GM12872 (cell line): ENCODE measurements around the gene MPHOSPH8.

ENCODE experiments used
- CTCF ChIP-seq: IDR thresholded peaks from 3 replicates; pipeline ENCODE4 v1.5.1; 2011; ENCODE audit warnings: low read depth, mild to moderate bottlenecking, low read length, moderate library complexity; ENCODE audit not compliant: insufficient read depth

The MPHOSPH8 gene

GRCh38 chr13:19695428-19695827 lies 62.0 kb downstream of the MPHOSPH8 start:
- TF ChIP-seq CTCF = no peak

GRCh38 chr13:19695829-19696228 lies 62.4 kb downstream of the MPHOSPH8 start:
- TF ChIP-seq CTCF = no peak

- no peak for TF ChIP-seq CTCF
These were observed 79.9 kb downstream of the MPHOSPH8 start for GRCh38 chr13:19713186-19713965.

DNA sequence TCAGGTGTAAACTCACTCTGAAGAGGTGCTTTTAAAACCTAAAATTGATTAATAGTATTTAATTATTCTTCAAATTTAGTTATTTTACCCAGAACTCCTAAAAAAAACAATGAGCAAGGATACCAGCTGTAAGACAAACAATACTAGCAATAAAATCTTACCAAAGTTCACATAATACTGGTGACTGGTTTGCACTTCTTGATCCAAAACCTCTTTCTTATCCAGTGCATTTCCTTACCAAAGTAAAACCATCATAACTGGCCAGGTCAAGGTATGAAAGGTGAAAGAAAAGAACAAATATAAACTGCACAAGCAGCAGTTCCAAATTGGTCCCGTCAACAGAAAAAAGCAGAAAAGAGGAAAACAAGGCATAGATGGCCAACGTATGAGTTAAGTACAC lies 86.6 kb downstream of the MPHOSPH8 start:
- TF ChIP-seq CTCF = no peak
